HepG2 (cell line): ENCODE results near the gene AGAP3. TPM values are rescaled to one million over a fixed set of nuclear protein-coding genes. Genes with fewer than 3 reads are reported as not detected.

Source experiments
- ATAC-seq: fragments of 200-7000 bp; cut with Tn5 transposase; 3 replicates; pipeline ENCODE4 v1.9.1; 2020; ENCODE audit warnings: mild to moderate bottlenecking, moderate library complexity
- BruUV-seq: library from RNA; stranded (reverse); fragments of 400-500 nt; replicated peaks from 2 replicates; lab custom pipeline; 2021; lab: Mats Ljungman, UMichigan
- CTCF ChIA-PET: fragments of 300-600 bp; formaldehyde crosslinking; extraction: SDS; loops from one replicate; lab custom pipeline; 2021; ENCODE audit warnings: low total read pairs, inconsistent platforms, low intra/inter-chr PET ratio; lab: Yijun Ruan, JAX
- POLR2A ChIA-PET: fragments of 350-600 bp; sonication (Branson Sonifier 250); formaldehyde crosslinking; loops from one replicate; lab custom pipeline; 2020; ENCODE audit warnings: antibody characterized with exemption, inconsistent platforms; lab: Yijun Ruan, JAX
- DNase-seq: peaks from one replicate; pipeline ENCODE4 v3.0.0-alpha.2; 2015; ENCODE audit warnings: low spot score
- FAIRE-seq: peaks from 3 replicates; lab custom pipeline; 2011; peaks lifted over from hg19 to GRCh38; lab: Jason Lieb, UNC
- H2AFZ ChIP-seq: one replicate; pipeline ENCODE4 v1.6.1; 2011; ENCODE audit warnings: low read length, inconsistent platforms
- H3K27ac ChIP-seq: fragments of 300-600 bp; 3 replicates; pipeline ENCODE4 v1.8.0; 2011; ENCODE audit warnings: mixed run types, mild to moderate bottlenecking, mixed read lengths, low read length, inconsistent platforms; ENCODE audit not compliant: insufficient read depth; ENCODE audit errors: extremely low read length
- H3K27me3 ChIP-seq, 2 experiments: fragments of 200-600 bp in 1 of 2; 2 replicates in 1 of 2; 3 replicates in 1 of 2; pipeline versions ENCODE4 v1.6.0 to v1.8.0; 2011; ENCODE audit warnings: low read length in 2 of 2, mild to moderate bottlenecking in 2 of 2, moderate library complexity in 2 of 2, inconsistent platforms in 1 of 2; ENCODE audit not compliant: insufficient read depth in 2 of 2, control insufficient read depth in 1 of 2
- H3K36me3 ChIP-seq, 2 experiments: fragments of 200-600 bp in 1 of 2; replicated peaks in 1 of 2; 2 replicates in 1 of 2; 3 replicates in 1 of 2; pipeline versions ENCODE4 v1.5.1 to v1.8.0; 2011; ENCODE audit warnings: low read length in 2 of 2, inconsistent platforms in 1 of 2; ENCODE audit not compliant: insufficient read depth in 2 of 2, control insufficient read depth in 1 of 2
- H3K4me1 ChIP-seq: 2 replicates; pipeline ENCODE4 v1.5.1; 2012; ENCODE audit warnings: low read length, inconsistent platforms; ENCODE audit not compliant: insufficient read depth
- H3K4me2 ChIP-seq: 2 replicates; pipeline ENCODE4 v1.6.0; 2011; ENCODE audit warnings: low read depth, low read length, inconsistent platforms
- H3K4me3 ChIP-seq, 3 experiments: fragments of 200-600 bp in 1 of 3; sonication (generic), shearing (Covaris generic) in 1 of 3; replicated peaks in 1 of 3; 2 replicates each; pipeline ENCODE4 v1.5.1; 2011 to 2016; ENCODE audit warnings: low read length in 3 of 3, inconsistent platforms in 2 of 3, low read depth in 2 of 3, mild to moderate bottlenecking in 2 of 3, control low read depth in 1 of 3, mixed read lengths in 1 of 3; ENCODE audit not compliant: insufficient read depth in 1 of 3
- H3K79me2 ChIP-seq: one replicate; pipeline ENCODE4 v1.6.1; 2011; ENCODE audit warnings: low read length, inconsistent platforms; ENCODE audit not compliant: insufficient read depth
- H3K9ac ChIP-seq: 2 replicates; pipeline ENCODE4 v1.6.0; 2011; ENCODE audit warnings: mild to moderate bottlenecking, low read depth, low read length, inconsistent platforms; ENCODE audit not compliant: insufficient read depth
- H3K9me3 ChIP-seq: 2 replicates; pipeline ENCODE4 v1.5.1; 2012; ENCODE audit warnings: mild to moderate bottlenecking, low read length
- H4K20me1 ChIP-seq: 2 replicates; pipeline ENCODE4 v1.6.0; 2011; ENCODE audit warnings: inconsistent platforms, mild to moderate bottlenecking, low read length, moderate library complexity; ENCODE audit not compliant: insufficient read depth
- AGO2 ChIP-seq: fragments of 200-400 bp; formaldehyde crosslinking; optimal IDR thresholded peaks from 2 replicates; pipeline ENCODE3; 2017; ENCODE audit warnings: mild to moderate bottlenecking, low read depth, low read length, moderate library complexity
- HES4 ChIP-seq: sonication (generic); formaldehyde crosslinking; IDR thresholded peaks from 2 replicates; pipeline ENCODE4 v1.9.0; 2021; ENCODE audit warnings: mild to moderate bottlenecking, missing genetic modification reagents, borderline replicate concordance
- RBFOX2 ChIP-seq: fragments of 200-400 bp; formaldehyde crosslinking; IDR thresholded peaks from 2 replicates; pipeline ENCODE4 v1.6.1; 2017; ENCODE audit warnings: low read depth, mild to moderate bottlenecking, low read length
- ZEB1 ChIP-seq: IDR thresholded peaks from 2 replicates; pipeline ENCODE4 v1.6.1; 2012; ENCODE audit warnings: mild to moderate bottlenecking, low read depth, inconsistent platforms; ENCODE audit not compliant: insufficient replicate concordance
- ZFX ChIP-seq: sonication (generic); formaldehyde crosslinking; IDR thresholded peaks from 2 replicates; pipeline ENCODE4 v1.4.0; 2020; ENCODE audit warnings: mild to moderate bottlenecking, low read depth, missing genetic modification reagents, moderate library complexity
- ZNF572 ChIP-seq: sonication (generic); formaldehyde crosslinking; IDR thresholded peaks from 2 replicates; pipeline ENCODE4 v1.5.1; 2020; ENCODE audit warnings: mild to moderate bottlenecking, missing genetic modification reagents
- WGBS: methylation state at CpG from one replicate; pipeline ENCODE4 v1.1.6; 2017; ENCODE audit warnings: low lambda C conversion rate; 5-methylcytosine and 5-hydroxymethylcytosine counted together
- in situ Hi-C: cut with HindIII; loops from 2 replicates; pipeline ENCODE4 v1.10.0; 2017; ENCODE audit warnings: low pct_unique_long_range_greater_than_20kb; ENCODE audit not compliant: extremely low pct_ligation_motif_present
- intact Hi-C: fragments of 100-400 bp; cut with micrococcal nuclease; formaldehyde crosslinking; loops from one replicate; pipeline ENCODE4 v1.10.0; 2022; ENCODE audit not compliant: unreplicated experiment
- polyA plus RNA-seq, 8 experiments: library from polyadenylated mRNA; depleted of rRNA in 3 of 8; stranded (reverse) in 7 of 8; unstranded in 1 of 8; fragments of >200 nt; fragmentation: Illumina TruSeq in 4 of 8; extraction: Trizol in 4 of 8; gene quantifications; 2 replicates each; pipeline versions ENCODE4 v1.2.1 to v1.2.3, GENCODE V29; 2011 to 2016; ENCODE audit warnings: low read depth in 4 of 8, missing spikeins in 1 of 8, mixed read lengths in 1 of 8; ENCODE audit not compliant: insufficient read depth in 1 of 8
- total RNA-seq, 5 experiments: library from RNA; depleted of rRNA; stranded (reverse); fragments of >200 nt; fragmentation: Illumina TruSeq; extraction: Trizol; gene quantifications; 2 replicates each; pipeline ENCODE4 v1.2.3, GENCODE V29; 2016; ENCODE audit warnings: low read depth in 1 of 5
- TF ChIP-seq, protein P1 (sequence below): sonication (generic); formaldehyde crosslinking; IDR thresholded peaks from 2 replicates; pipeline ENCODE4 v1.5.1; 2020; ENCODE audit warnings: missing genetic modification reagents, mild to moderate bottlenecking, borderline replicate concordance

AGAP3 gene
- total and polyA plus RNA-seq, 2 of the 13 experiments (the other 11 are each of a cell fraction or from before 2014, with no cell fraction given): 31.3 to 61.4 TPM

DNA sequence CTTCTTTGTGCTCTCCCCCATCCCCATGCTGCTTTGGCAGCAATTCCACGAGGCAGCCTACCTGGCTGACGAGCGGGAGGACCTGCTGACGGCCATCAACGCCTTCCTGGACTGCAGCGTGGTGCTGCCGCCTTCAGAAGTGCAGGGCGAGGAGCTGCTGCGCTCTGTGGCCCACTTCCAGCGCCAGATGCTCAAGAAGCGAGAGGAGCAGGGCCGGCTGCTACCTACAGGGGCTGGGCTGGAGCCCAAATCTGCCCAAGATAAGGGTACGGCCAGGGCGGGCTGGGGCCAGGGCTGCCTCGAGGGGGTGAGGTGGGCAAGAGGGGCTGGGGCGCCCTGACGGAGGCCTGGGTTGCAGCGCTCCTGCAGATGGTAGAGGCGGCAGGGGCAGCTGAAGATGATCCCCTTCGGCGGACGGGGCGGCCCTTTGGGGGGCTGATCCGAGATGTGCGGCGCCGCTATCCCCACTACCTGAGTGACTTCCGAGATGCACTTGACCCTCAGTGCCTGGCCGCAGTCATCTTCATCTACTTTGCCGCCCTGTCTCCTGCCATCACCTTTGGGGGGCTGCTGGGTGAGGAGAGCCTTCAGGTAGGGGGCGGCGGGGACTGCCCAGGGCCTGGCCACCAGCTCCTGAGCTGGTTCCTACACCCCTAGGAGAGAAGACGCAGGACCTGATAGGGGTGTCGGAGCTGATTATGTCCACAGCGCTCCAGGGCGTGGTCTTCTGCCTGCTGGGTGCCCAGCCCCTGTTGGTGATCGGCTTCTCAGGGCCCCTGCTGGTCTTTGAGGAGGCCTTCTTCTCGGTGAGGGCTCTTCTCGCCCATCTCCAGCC, 15.0 kb upstream of the AGAP3 start:
- BruUV-seq: no TSS peak
- FAIRE-seq: no peak
- H3K9me3 ChIP-seq: no peaks in the 10 kb centered on the region
- H3K4me2 ChIP-seq: no peak overlapping the region
- no peaks in the 10 kb centered on the region for H3K4me1 ChIP-seq
- ATAC-seq: no peak
- H3K27ac ChIP-seq: no peak overlapping the region
- no peaks in the 10 kb centered on the region for H3K27me3 ChIP-seq
- H2AFZ ChIP-seq: no peak overlapping the region
- in situ Hi-C loops (no loop called here), intact Hi-C loops (no loop called here)
- no peak for TF ChIP-seq ZEB1
- no peak for TF ChIP-seq ZFX (CRISPR knock-in tag)
- TF ChIP-seq AGO2: peak; percentile 48
- peaks cover 26 to 80% of the 10 kb centered on the region in 2 experiments for H3K36me3 ChIP-seq
- WGBS: 97% methylated on average over 24 of the region's 39 CpGs
- ChIA-PET POLR2A (interaction anchor here (2.2 to 3.4 kb wide), 2 partner anchors 9 to 10 kb away, joined by 7 to 30 read pairs; partner anchors contain the start of gene FASTK), CTCF (no interaction called here)
- no peaks in the 10 kb centered on the region for H3K79me2 ChIP-seq
- H4K20me1 ChIP-seq: no peaks in the 10 kb centered on the region
- DNase-seq: no peak
- H3K4me3 ChIP-seq: no peak overlapping the region
- no peak overlapping the region for H3K9ac ChIP-seq

DNA sequence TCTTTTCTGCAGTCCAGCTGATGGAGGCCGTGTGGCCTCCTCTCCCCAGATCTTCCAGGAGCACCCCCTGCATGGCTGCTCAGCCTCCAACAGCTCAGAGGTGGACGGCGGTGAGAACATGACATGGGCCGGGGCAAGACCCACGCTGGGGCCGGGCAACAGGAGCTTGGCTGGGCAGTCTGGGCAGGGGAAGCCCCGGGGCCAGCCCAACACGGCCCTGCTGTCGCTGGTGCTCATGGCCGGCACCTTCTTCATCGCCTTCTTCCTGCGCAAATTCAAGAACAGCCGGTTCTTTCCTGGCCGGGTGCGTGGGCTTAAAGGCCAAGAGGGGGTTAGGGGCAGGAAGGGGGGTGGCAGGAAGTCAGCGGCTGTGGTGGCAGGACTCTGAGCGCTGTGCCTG, 12.3 kb upstream of the AGAP3 start:
- H3K27me3 ChIP-seq: no peaks in the 10 kb centered on the region
- no peak overlapping the region for H3K9ac ChIP-seq
- H3K27ac ChIP-seq: no peak overlapping the region
- no peak overlapping the region for H2AFZ ChIP-seq
- ATAC-seq (no peak), FAIRE-seq (no peak), DNase-seq (no peak)
- CTCF ChIA-PET: no interaction called here
- H3K79me2 ChIP-seq: peaks cover 2% of the 10 kb centered on the region
- intact Hi-C loops (no loop called here), in situ Hi-C loops (no loop called here)
- peaks cover 3% of the 10 kb centered on the region for H3K4me1 ChIP-seq
- peaks cover 20 to 57% of the 10 kb centered on the region in 2 experiments for H3K36me3 ChIP-seq
- H3K4me2 ChIP-seq: no peak overlapping the region
- TF ChIP-seq RBFOX2 (peak; percentile 52), ZNF572 (no peak), HES4 (CRISPR knock-in tag) (no peak), AGO2 (peak; percentile 57)
- TF ChIP-seq, protein P1, sequence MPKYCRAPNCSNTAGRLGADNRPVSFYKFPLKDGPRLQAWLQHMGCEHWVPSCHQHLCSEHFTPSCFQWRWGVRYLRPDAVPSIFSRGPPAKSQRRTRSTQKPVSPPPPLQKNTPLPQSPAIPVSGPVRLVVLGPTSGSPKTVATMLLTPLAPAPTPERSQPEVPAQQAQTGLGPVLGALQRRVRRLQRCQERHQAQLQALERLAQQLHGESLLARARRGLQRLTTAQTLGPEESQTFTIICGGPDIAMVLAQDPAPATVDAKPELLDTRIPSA (CRISPR knock-in tag): no peak
- no peak overlapping the region for H3K4me3 ChIP-seq
- H3K9me3 ChIP-seq: no peaks in the 10 kb centered on the region
- WGBS: 97% methylated on average over 10 of the region's 17 CpGs
- no TSS peak for BruUV-seq
- no peaks in the 10 kb centered on the region for H4K20me1 ChIP-seq
- POLR2A ChIA-PET: interaction anchor here (3.4 kb wide), 1 partner anchor 11 kb away, joined by 30 read pairs; no protein-coding TSS in a partner anchor
